ENCODE data around the gene KRTAP17-1. TPM values are rescaled to one million over a fixed set of nuclear protein-coding genes. Genes with fewer than 3 reads are reported as not detected.
"Not testable (repeated sequence)": the region's sequence is repeated elsewhere in the genome, so short reads cannot be mapped to it uniquely, and the experiment has no call there.

KRTAP17-1 gene
- polyA plus RNA-seq, 1 donor (not counting 4 experiments of a cell fraction or from before 2014, with no cell fraction given): not detected

DNA sequence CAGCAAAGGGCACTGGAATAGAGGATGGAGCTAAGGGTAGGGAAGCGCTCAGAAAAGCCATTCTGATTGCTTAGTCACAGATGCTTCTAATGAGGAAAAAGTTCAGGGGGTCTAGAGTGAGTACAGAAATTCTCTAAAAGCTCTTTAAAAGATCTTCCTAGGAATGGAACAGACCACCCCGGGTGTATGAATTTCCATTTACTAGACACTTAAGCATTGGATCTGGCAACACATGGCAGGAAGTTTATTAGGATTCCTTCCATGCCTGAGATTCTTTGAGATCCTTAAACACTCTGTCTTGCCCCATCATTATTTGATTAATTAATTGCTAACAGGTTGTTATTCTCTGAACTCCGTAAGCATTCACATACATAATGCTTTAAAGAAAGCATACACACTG is 31.5 kb downstream of the KRTAP17-1 start:
- DNase-seq (ENCODE audit: low read depth, low spot score) (no peak), FAIRE-seq (no peak)
- Histone ChIP-seq H3K36me3 (ENCODE audit: control insufficient read depth in 2 of 2, extremely low read depth in 1 of 2, insufficient read depth in 2 of 2, low read length in 2 of 2) (no peaks in the 10 kb centered on the region), H3K4me2 (ENCODE audit: control insufficient read depth, extremely low read depth, insufficient read depth, low read depth, low read length) (no peak overlapping the region), H3K27ac (ENCODE audit: control insufficient read depth, insufficient read depth, low read length) (no peak overlapping the region), H2AFZ (ENCODE audit: control insufficient read depth, low read length) (no peak overlapping the region), H4K20me1 (ENCODE audit: control insufficient read depth, extremely low read depth, insufficient read depth, low read length) (no peaks in the 10 kb centered on the region), H3K4me3 (ENCODE audit: control insufficient read depth in 2 of 3, extremely low read depth in 1 of 3, insufficient read depth in 2 of 3, low read depth in 1 of 3, low read length in 3 of 3) (no peak overlapping the region), H3K9ac (ENCODE audit: control insufficient read depth, extremely low read depth, insufficient read depth, low read length) (no peak overlapping the region), H3K79me2 (ENCODE audit: control insufficient read depth, insufficient read depth, low read length) (no peaks in the 10 kb centered on the region), H3K9me1 (ENCODE audit: control insufficient read depth, extremely low read depth, insufficient read depth, low read length) (no peaks in the 10 kb centered on the region), H3K27me3 (ENCODE audit: control insufficient read depth, extremely low read depth, insufficient read depth, low read length) (no peaks in the 10 kb centered on the region), H3K4me1 (ENCODE audit: control insufficient read depth, extremely low read depth, insufficient read depth, low read length) (no peaks in the 10 kb centered on the region), H3K9me3 (ENCODE audit: control insufficient read depth, low read depth, low read length) (no peaks in the 10 kb centered on the region)
- TF ChIP-seq, protein P1, sequence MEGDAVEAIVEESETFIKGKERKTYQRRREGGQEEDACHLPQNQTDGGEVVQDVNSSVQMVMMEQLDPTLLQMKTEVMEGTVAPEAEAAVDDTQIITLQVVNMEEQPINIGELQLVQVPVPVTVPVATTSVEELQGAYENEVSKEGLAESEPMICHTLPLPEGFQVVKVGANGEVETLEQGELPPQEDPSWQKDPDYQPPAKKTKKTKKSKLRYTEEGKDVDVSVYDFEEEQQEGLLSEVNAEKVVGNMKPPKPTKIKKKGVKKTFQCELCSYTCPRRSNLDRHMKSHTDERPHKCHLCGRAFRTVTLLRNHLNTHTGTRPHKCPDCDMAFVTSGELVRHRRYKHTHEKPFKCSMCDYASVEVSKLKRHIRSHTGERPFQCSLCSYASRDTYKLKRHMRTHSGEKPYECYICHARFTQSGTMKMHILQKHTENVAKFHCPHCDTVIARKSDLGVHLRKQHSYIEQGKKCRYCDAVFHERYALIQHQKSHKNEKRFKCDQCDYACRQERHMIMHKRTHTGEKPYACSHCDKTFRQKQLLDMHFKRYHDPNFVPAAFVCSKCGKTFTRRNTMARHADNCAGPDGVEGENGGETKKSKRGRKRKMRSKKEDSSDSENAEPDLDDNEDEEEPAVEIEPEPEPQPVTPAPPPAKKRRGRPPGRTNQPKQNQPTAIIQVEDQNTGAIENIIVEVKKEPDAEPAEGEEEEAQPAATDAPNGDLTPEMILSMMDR (optimal IDR thresholded peaks at IDR 0.05 in 1 of 3, IDR thresholded peaks at IDR 0.05 in 1 of 3, conservative IDR thresholded peaks at IDR 0.05 in 1 of 3; ENCODE audit: extremely low read depth in 1 of 3, insufficient read depth in 2 of 3, low read length in 3 of 3): no peak
- no peak for TF ChIP-seq EZH2 (IDR thresholded peaks at IDR 0.05; ENCODE audit: low read length)
- dilution Hi-C loops (cut with MboI; ENCODE audit: extremely low pct_ligation_motif_present, low sequenced_read_pairs): no loop called here

DNA sequence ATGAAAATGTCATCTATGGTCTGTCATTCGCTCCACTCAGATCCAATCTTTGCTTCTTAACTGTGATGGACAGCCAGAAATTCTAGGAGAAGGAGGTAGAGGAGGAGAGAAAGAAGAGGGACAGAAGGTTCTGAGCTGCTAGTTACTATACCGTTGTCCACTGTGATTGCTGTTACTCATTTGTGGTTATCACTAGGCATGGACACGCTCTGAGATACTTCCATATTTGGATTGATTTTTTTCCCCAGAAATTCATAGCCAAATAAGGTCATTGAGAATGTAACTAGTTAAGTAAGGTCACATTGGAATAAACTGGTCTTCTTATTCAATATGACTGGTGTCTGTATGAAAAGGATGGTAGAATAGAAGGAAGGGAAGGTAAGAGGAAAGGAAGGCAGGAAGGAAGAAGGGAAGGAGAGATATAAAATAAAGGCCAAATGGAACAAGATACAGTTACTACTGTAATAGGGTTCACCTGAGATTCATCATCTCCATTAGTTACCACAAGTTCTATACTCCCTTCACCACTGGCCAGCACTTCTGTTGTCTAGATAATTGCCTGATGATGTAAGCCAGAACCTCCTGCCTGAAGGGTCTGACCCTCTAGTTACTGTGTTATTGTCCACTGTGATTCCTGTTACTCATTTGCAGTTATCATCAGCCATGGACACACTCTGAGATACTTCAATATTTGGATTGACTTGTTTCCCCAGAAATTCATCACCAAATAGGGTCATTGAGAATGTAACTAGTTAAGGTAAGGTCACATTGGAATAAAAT is 37.1 kb downstream of the KRTAP17-1 start:
- no peaks in the 10 kb centered on the region for H3K79me2 ChIP-seq (ENCODE audit: control insufficient read depth, insufficient read depth, low read length)
- no peaks in the 10 kb centered on the region for H3K36me3 ChIP-seq (ENCODE audit: control insufficient read depth in 2 of 2, extremely low read depth in 1 of 2, insufficient read depth in 2 of 2, low read length in 2 of 2)
- dilution Hi-C loops (cut with MboI; ENCODE audit: extremely low pct_ligation_motif_present, low sequenced_read_pairs): no loop called here
- DNase-seq (ENCODE audit: low read depth, low spot score) (no peak), FAIRE-seq (no peak)
- no peak overlapping the region for H2AFZ ChIP-seq (ENCODE audit: control insufficient read depth, low read length)
- H3K4me3 ChIP-seq (ENCODE audit: control insufficient read depth in 2 of 3, extremely low read depth in 1 of 3, insufficient read depth in 2 of 3, low read depth in 1 of 3, low read length in 3 of 3): no peak overlapping the region
- TF ChIP-seq, protein P1 (optimal IDR thresholded peaks at IDR 0.05 in 1 of 3, IDR thresholded peaks at IDR 0.05 in 1 of 3, conservative IDR thresholded peaks at IDR 0.05 in 1 of 3; ENCODE audit: extremely low read depth in 1 of 3, insufficient read depth in 2 of 3, low read length in 3 of 3): no peak
- TF ChIP-seq EZH2 (IDR thresholded peaks at IDR 0.05; ENCODE audit: low read length): no peak
- H4K20me1 ChIP-seq (ENCODE audit: control insufficient read depth, extremely low read depth, insufficient read depth, low read length): no peaks in the 10 kb centered on the region
- H3K27ac ChIP-seq (ENCODE audit: control insufficient read depth, insufficient read depth, low read length): no peak overlapping the region
- no peaks in the 10 kb centered on the region for H3K4me1 ChIP-seq (ENCODE audit: control insufficient read depth, extremely low read depth, insufficient read depth, low read length)
- no peak overlapping the region for H3K9ac ChIP-seq (ENCODE audit: control insufficient read depth, extremely low read depth, insufficient read depth, low read length)
- H3K4me2 ChIP-seq (ENCODE audit: control insufficient read depth, extremely low read depth, insufficient read depth, low read depth, low read length): no peak overlapping the region
- no peaks in the 10 kb centered on the region for H3K9me1 ChIP-seq (ENCODE audit: control insufficient read depth, extremely low read depth, insufficient read depth, low read length)
- H3K9me3 ChIP-seq (ENCODE audit: control insufficient read depth, low read depth, low read length): no peaks in the 10 kb centered on the region
- H3K27me3 ChIP-seq (ENCODE audit: control insufficient read depth, extremely low read depth, insufficient read depth, low read length): no peaks in the 10 kb centered on the region

DNA sequence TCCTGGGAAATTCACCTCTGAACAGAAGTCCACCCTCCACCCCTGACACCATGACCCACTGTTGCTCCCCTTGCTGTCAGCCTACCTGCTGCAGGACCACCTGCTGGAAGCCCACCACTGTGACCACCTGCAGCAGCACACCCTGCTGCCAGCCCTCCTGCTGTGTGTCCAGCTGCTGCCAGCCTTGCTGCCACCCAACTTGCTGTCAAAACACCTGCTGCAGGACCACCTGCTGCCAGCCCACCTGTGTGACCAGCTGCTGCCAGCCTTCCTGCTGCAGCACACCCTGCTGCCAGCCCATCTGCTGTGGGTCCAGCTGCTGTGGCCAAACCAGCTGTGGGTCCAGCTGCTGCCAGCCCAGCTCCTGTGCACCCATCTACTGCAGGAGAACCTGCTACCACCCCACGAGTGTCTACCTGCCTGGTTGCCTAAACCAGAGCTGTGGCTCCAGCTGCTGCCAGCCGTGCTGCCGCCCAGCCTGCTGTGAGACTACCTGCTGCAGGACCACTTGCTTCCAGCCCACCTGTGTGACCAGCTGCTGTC is 39.8 kb downstream of the KRTAP17-1 start, which contains the start of gene KRTAP9-7:
KRTAP9-7 (plus strand) TSS at position 51 of the 543 bp plus-strand sequence; CDS start at position 51, 0 bp downstream.
- H3K9ac ChIP-seq (ENCODE audit: control insufficient read depth, extremely low read depth, insufficient read depth, low read length); H3K4me3 ChIP-seq (ENCODE audit: control insufficient read depth in 2 of 3, extremely low read depth in 1 of 3, insufficient read depth in 2 of 3, low read depth in 1 of 3, low read length in 3 of 3); H3K9me1 ChIP-seq (ENCODE audit: control insufficient read depth, extremely low read depth, insufficient read depth, low read length); dilution Hi-C loops (cut with MboI; ENCODE audit: extremely low pct_ligation_motif_present, low sequenced_read_pairs); H3K79me2 ChIP-seq (ENCODE audit: control insufficient read depth, insufficient read depth, low read length); H3K9me3 ChIP-seq (ENCODE audit: control insufficient read depth, low read depth, low read length); FAIRE-seq; H3K36me3 ChIP-seq (ENCODE audit: control insufficient read depth in 2 of 2, extremely low read depth in 1 of 2, insufficient read depth in 2 of 2, low read length in 2 of 2); H3K27ac ChIP-seq (ENCODE audit: control insufficient read depth, insufficient read depth, low read length); H3K4me1 ChIP-seq (ENCODE audit: control insufficient read depth, extremely low read depth, insufficient read depth, low read length); H2AFZ ChIP-seq (ENCODE audit: control insufficient read depth, low read length); H4K20me1 ChIP-seq (ENCODE audit: control insufficient read depth, extremely low read depth, insufficient read depth, low read length); H3K4me2 ChIP-seq (ENCODE audit: control insufficient read depth, extremely low read depth, insufficient read depth, low read depth, low read length); H3K27me3 ChIP-seq (ENCODE audit: control insufficient read depth, extremely low read depth, insufficient read depth, low read length); DNase-seq (ENCODE audit: low read depth, low spot score): not testable (repeated sequence)

Measured in keratinocyte (primary cell).